IMR-90 (cell line): ENCODE measurements around the gene SERPIND1. TPM values are rescaled to one million over a fixed set of nuclear protein-coding genes. Genes with fewer than 3 reads are reported as not detected.

Source experiments
- ATAC-seq: fragments of 200-7000 bp; cut with Tn5 transposase; 2 replicates; pipeline ENCODE4 v1.9.1; 2020; ENCODE audit warnings: low read depth, mild to moderate bottlenecking, moderate library complexity
- BruUV-seq: library from RNA; stranded (reverse); fragments of 400-500 nt; replicated peaks from 2 replicates; lab custom pipeline; 2021; lab: Mats Ljungman, UMichigan
- CTCF ChIA-PET: fragments of 300-600 bp; formaldehyde crosslinking; extraction: SDS; loops from one replicate; lab custom pipeline; 2021; ENCODE audit warnings: antibody characterized with exemption; lab: Yijun Ruan, JAX
- POLR2A ChIA-PET: fragments of 300-600 bp; sonication (Branson Sonifier 250); formaldehyde crosslinking; loops from one replicate; lab custom pipeline; 2022; ENCODE audit warnings: antibody characterized with exemption; ENCODE audit not compliant: unreplicated experiment; lab: Charles Lee
- DNase-seq: peaks from one replicate; pipeline ENCODE4 v3.0.0; 2013
- H2AFZ ChIP-seq: replicated peaks from 2 replicates; pipeline ENCODE3; 2013; ENCODE audit warnings: low read length, mild to moderate bottlenecking; ENCODE audit not compliant: poor library complexity
- H2AK5ac ChIP-seq: 2 replicates; pipeline ENCODE4 v1.6.1; 2013; ENCODE audit warnings: low read depth, low read length, inconsistent platforms
- H2AK9ac ChIP-seq: replicated peaks from 2 replicates; pipeline ENCODE3; 2013; ENCODE audit warnings: mild to moderate bottlenecking, low read depth, low read length, moderate library complexity; ENCODE audit not compliant: poor library complexity
- H2BK120ac ChIP-seq: 2 replicates; pipeline ENCODE4 v1.6.1; 2013; ENCODE audit warnings: low read depth, low read length, inconsistent platforms
- H2BK15ac ChIP-seq: 3 replicates; pipeline ENCODE4 v1.6.1; 2013; ENCODE audit warnings: low read depth, low read length, inconsistent platforms
- H2BK20ac ChIP-seq: 2 replicates; pipeline ENCODE4 v1.6.1; 2013; ENCODE audit warnings: low read depth, mild to moderate bottlenecking, inconsistent platforms, low read length, moderate library complexity
- H2BK5ac ChIP-seq: 2 replicates; pipeline ENCODE4 v1.6.1; 2013; ENCODE audit warnings: mild to moderate bottlenecking, low read depth, low read length, inconsistent platforms; ENCODE audit not compliant: poor library complexity, severe bottlenecking
- H3K14ac ChIP-seq: replicated peaks from 2 replicates; pipeline ENCODE4 v1.6.1; 2013; ENCODE audit warnings: low read depth, low read length, inconsistent platforms
- H3K18ac ChIP-seq: 2 replicates; pipeline ENCODE4 v1.6.1; 2013; ENCODE audit warnings: low read depth, low read length, control low read depth
- H3K23ac ChIP-seq: 2 replicates; pipeline ENCODE4 v1.6.1; 2013; ENCODE audit warnings: low read depth, low read length, inconsistent platforms
- H3K27ac ChIP-seq: 2 replicates; pipeline ENCODE4 v1.5.1; 2013; ENCODE audit warnings: mild to moderate bottlenecking, control low read depth, low read length; ENCODE audit not compliant: insufficient read depth
- H3K27me3 ChIP-seq: 2 replicates; pipeline ENCODE4 v1.6.1; 2013; ENCODE audit warnings: low read length; ENCODE audit not compliant: control insufficient read depth, insufficient read depth
- H3K36me3 ChIP-seq: 2 replicates; pipeline ENCODE4 v1.6.1; 2013; ENCODE audit warnings: low read length, mixed read lengths; ENCODE audit not compliant: control insufficient read depth, insufficient read depth
- H3K4ac ChIP-seq: 2 replicates; pipeline ENCODE4 v1.6.1; 2013; ENCODE audit warnings: low read depth, low read length, inconsistent platforms
- H3K4me1 ChIP-seq: 2 replicates; pipeline ENCODE4 v1.6.1; 2013; ENCODE audit warnings: low read length, mixed read lengths; ENCODE audit not compliant: control insufficient read depth, insufficient read depth
- H3K4me2 ChIP-seq: 2 replicates; pipeline ENCODE4 v1.6.1; 2013; ENCODE audit warnings: low read depth, mild to moderate bottlenecking, control low read depth, low read length, moderate library complexity
- H3K4me3 ChIP-seq: 2 replicates; pipeline ENCODE4 v1.5.1; 2013; ENCODE audit warnings: low read depth, mild to moderate bottlenecking, control low read depth, low read length, moderate library complexity; ENCODE audit not compliant: insufficient read depth
- H3K56ac ChIP-seq: 2 replicates; pipeline ENCODE4 v1.6.1; 2013; ENCODE audit warnings: low read length, inconsistent platforms; ENCODE audit not compliant: insufficient read depth; ENCODE audit errors: extremely low read depth
- H3K79me1 ChIP-seq, 2 experiments: 2 replicates each; pipeline ENCODE4 v1.6.1; 2013; ENCODE audit warnings: low read length in 2 of 2, inconsistent platforms in 1 of 2, low read depth in 1 of 2
- H3K9ac ChIP-seq: 2 replicates; pipeline ENCODE4 v1.6.1; 2013; ENCODE audit warnings: low read depth, low read length, control low read depth
- H3K9me1 ChIP-seq: 2 replicates; pipeline ENCODE4 v1.6.1; 2013; ENCODE audit warnings: low read length, inconsistent platforms; ENCODE audit not compliant: insufficient read depth
- H3K9me3 ChIP-seq: 2 replicates; pipeline ENCODE4 v1.6.1; 2013; ENCODE audit warnings: low read length; ENCODE audit not compliant: control insufficient read depth, insufficient read depth
- H4K20me1 ChIP-seq: 2 replicates; pipeline ENCODE4 v1.6.1; 2013; ENCODE audit warnings: low read length, inconsistent platforms; ENCODE audit not compliant: insufficient read depth
- H4K5ac ChIP-seq: 2 replicates; pipeline ENCODE4 v1.6.1; 2013; ENCODE audit warnings: mild to moderate bottlenecking, low read depth, low read length, control low read depth
- H4K8ac ChIP-seq, 2 experiments: 2 replicates each; pipeline ENCODE4 v1.6.1; 2013; ENCODE audit warnings: low read depth in 2 of 2, low read length in 2 of 2, control low read depth in 1 of 2, inconsistent platforms in 1 of 2
- H4K91ac ChIP-seq: 2 replicates; pipeline ENCODE4 v1.6.1; 2013; ENCODE audit warnings: low read depth, low read length, inconsistent platforms; ENCODE audit not compliant: insufficient read depth
- FOS ChIP-seq: fragments of 150-350 bp; IDR thresholded peaks from 2 replicates; pipeline ENCODE4 v1.6.1; 2016; ENCODE audit warnings: low read depth, low read length
- RFX5 ChIP-seq: IDR thresholded peaks from 2 replicates; pipeline ENCODE4 v1.8.0; 2012; ENCODE audit warnings: low read depth, mild to moderate bottlenecking, low read length, moderate library complexity
- WGBS, 2 experiments: methylation state at CpG; one replicate each; pipeline versions ENCODE4 v1.1.5 to v1.1.7; 2013; ENCODE audit warnings: missing lambda C conversion rate in 2 of 2; ENCODE audit not compliant: insufficient read length in 1 of 2; ENCODE audit errors: extremely low coverage in 2 of 2; 5-methylcytosine and 5-hydroxymethylcytosine counted together
- dilution Hi-C: fragments of 300-500 bp; cut with HindIII; formaldehyde crosslinking; loops from one replicate; pipeline ENCODE4 v1.14.3; 2018; ENCODE audit warnings: low sequenced_read_pairs; ENCODE audit not compliant: unreplicated experiment
- in situ Hi-C: fragments of 300-500 bp; cut with MboI; formaldehyde crosslinking; loops from 3 replicates; pipeline ENCODE4 v1.14.3; 2019; ENCODE audit warnings: low sequenced_read_pairs, inconsistent platforms, mixed read lengths
- intact Hi-C: fragments of 100-400 bp; cut with micrococcal nuclease; formaldehyde crosslinking; loops from 2 replicates; pipeline ENCODE4 v1.10.0; 2022
- polyA plus RNA-seq, 3 experiments: library from polyadenylated mRNA; depleted of rRNA; stranded (reverse); fragments of >200 nt; gene quantifications; 2 replicates each; pipeline ENCODE4 v1.2.3, GENCODE V29; 2012; ENCODE audit warnings: low replicate concordance in 1 of 3
- total RNA-seq: library from RNA; depleted of rRNA; stranded (reverse); fragments of >200 nt; gene quantifications from 2 replicates; pipeline ENCODE4 v1.2.3, GENCODE V29; 2012

The SERPIND1 gene
- total and polyA plus RNA-seq, 2 of the 4 experiments (the other 2 are of a cell fraction): 0.12 TPM; not detected in 1

GRCh38 chr22:20779818-20780158 lies 5.9 kb downstream of the SERPIND1 start:
- no peak overlapping the region for H3K23ac ChIP-seq
- no peak overlapping the region for H3K4me2 ChIP-seq
- H3K56ac ChIP-seq: no peak overlapping the region
- no peak overlapping the region for H3K14ac ChIP-seq
- no peaks in the 10 kb centered on the region for H3K27me3 ChIP-seq
- peaks cover 34% of the 10 kb centered on the region for H3K9me1 ChIP-seq
- no TSS peak for BruUV-seq
- H2AK9ac ChIP-seq: no peak overlapping the region
- intact Hi-C loops: no loop called here
- no peak overlapping the region for H3K9ac ChIP-seq
- ATAC-seq: no peak
- dilution Hi-C loops: no loop called here
- H4K5ac ChIP-seq: no peak overlapping the region
- WGBS, 2 experiments: 80% methylated on average over 1 of the region's 5 CpGs; no CpG with 5 or more reads in 1 of the 2 experiments
- H2BK120ac ChIP-seq: no peak overlapping the region
- H3K4me1 ChIP-seq: peaks cover 10% of the 10 kb centered on the region
- H2AK5ac ChIP-seq: no peak overlapping the region
- H3K4me3 ChIP-seq: no peak overlapping the region
- H3K18ac ChIP-seq: no peak overlapping the region
- H3K4ac ChIP-seq: no peak overlapping the region
- peaks cover 4 to 39% of the 10 kb centered on the region in 2 experiments; a peak in 3 of 4 replicates for H3K79me1 ChIP-seq
- no peak overlapping the region for H4K8ac ChIP-seq
- TF ChIP-seq RFX5: no peak
- 0 out of 2 replicates have a peak, but pooled peaks have one; percentile 9 for TF ChIP-seq FOS
- CTCF ChIA-PET: no interaction called here
- in situ Hi-C loops: loop anchor here (10.0 kb wide), 1 partner anchor 55 kb away; no protein-coding TSS in a partner anchor
- no peak overlapping the region for H2BK5ac ChIP-seq
- H3K36me3 ChIP-seq: peaks cover 4% of the 10 kb centered on the region
- peaks cover 3% of the 10 kb centered on the region; the same call in 1 of the 2 replicates for H4K20me1 ChIP-seq
- H2BK15ac ChIP-seq: no peak overlapping the region
- no peak overlapping the region for H3K27ac ChIP-seq
- peak; percentile 57 for DNase-seq
- H2BK20ac ChIP-seq: no peak overlapping the region
- H4K91ac ChIP-seq: no peak overlapping the region
- POLR2A ChIA-PET: no interaction called here
- no peaks in the 10 kb centered on the region for H3K9me3 ChIP-seq
- no peak overlapping the region for H2AFZ ChIP-seq
